Retinal pigment epithelial cell (primary cell): ENCODE measurements around the gene NLGN3.

Experiments used
- DNase-seq: peaks from one replicate; pipeline ENCODE4 v3.0.0-alpha.2; 2010; ENCODE audit warnings: low read depth
- H3K4me3 ChIP-seq: 2 replicates; pipeline ENCODE4 v1.5.1; 2011; ENCODE audit warnings: mild to moderate bottlenecking, low read length, control low read depth, moderate library complexity
- TF ChIP-seq, protein P1 (sequence below): conservative IDR thresholded peaks from 2 replicates; pipeline ENCODE4 v1.5.1; 2011; ENCODE audit warnings: low read depth, low read length, control low read depth, inconsistent platforms

NLGN3 gene

DNA sequence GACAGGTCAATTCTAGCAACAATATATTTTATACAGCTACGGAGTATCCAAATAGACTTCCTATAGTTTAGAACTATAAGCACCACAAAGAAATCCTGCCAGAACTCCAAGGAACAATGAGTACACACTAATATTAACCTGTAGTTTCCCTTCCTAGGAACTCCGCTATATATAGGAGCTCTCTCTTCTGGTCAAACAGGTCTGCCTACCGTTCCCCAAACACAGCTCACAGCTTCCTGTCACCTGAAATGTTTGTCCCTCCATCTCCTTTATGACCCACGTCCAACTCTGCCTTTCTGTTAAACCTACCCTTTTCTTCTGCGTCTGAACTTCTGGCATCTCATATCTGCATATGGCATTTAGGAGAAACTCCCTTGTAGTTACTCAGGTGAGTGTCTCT lies 67.9 kb downstream of the NLGN3 start:
- H3K4me3 ChIP-seq: no peak overlapping the region
- no peak for DNase-seq
- TF ChIP-seq, protein P1, sequence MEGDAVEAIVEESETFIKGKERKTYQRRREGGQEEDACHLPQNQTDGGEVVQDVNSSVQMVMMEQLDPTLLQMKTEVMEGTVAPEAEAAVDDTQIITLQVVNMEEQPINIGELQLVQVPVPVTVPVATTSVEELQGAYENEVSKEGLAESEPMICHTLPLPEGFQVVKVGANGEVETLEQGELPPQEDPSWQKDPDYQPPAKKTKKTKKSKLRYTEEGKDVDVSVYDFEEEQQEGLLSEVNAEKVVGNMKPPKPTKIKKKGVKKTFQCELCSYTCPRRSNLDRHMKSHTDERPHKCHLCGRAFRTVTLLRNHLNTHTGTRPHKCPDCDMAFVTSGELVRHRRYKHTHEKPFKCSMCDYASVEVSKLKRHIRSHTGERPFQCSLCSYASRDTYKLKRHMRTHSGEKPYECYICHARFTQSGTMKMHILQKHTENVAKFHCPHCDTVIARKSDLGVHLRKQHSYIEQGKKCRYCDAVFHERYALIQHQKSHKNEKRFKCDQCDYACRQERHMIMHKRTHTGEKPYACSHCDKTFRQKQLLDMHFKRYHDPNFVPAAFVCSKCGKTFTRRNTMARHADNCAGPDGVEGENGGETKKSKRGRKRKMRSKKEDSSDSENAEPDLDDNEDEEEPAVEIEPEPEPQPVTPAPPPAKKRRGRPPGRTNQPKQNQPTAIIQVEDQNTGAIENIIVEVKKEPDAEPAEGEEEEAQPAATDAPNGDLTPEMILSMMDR: no peak

DNA sequence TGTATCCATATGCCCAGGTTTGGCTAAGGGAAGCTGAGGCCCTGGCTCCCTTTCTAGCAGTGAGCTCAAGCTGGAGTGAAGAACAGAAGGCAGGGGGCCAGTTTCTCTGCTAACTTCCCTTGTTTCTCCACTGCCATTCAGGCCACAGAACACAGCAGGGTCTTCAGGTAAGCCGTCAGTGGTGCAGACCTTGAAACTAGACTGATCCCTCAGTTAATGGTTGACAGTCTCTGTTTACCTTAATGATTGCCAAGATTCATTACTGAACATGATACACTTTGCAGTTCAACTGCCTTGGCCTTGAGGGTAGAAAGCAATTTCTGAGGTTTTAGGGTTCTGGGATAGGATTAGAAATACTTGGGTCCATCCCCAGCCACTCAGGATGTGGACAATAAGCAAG lies 69.5 kb downstream of the NLGN3 start:
- TF ChIP-seq, protein P1: no peak
- no peak overlapping the region for H3K4me3 ChIP-seq
- no peak for DNase-seq

DNA sequence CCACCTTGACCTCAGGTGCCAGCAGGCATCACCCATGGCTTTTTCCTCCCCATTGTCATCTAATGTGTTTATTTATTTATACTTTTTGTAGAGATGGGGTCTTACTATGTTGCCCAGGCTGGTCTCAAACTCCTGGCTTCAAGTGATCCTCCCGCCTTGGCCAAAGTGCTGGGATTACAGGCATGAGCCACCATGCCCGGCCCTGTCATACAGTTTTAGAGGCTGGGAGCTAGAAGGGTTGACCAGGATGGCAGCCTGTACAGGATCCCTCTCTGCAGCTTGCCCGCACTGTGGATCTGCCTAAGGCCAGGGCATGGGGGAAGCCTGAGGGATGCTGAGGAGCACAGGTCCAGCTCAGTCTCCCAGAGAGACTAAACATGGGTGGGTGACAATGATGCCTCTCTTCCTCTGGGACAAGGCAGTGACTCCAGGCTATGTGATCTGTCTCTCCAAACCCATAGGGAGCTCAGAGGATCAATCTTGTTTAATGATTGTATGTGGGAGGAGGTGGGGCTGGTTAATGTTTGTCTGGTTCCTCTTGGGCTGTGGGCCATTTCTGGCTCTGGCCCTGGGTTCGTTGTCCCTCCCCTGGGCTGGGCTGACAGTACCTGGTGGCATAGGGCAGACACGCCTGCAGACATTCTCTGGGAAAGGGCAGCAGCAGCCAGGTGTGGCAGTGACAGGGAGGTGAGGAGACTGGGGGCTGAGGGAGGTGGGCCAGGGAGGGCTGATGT lies 70.1 kb downstream of the NLGN3 start:
- TF ChIP-seq, protein P1: no peak
- no peak for DNase-seq
- H3K4me3 ChIP-seq: no peak overlapping the region

DNA sequence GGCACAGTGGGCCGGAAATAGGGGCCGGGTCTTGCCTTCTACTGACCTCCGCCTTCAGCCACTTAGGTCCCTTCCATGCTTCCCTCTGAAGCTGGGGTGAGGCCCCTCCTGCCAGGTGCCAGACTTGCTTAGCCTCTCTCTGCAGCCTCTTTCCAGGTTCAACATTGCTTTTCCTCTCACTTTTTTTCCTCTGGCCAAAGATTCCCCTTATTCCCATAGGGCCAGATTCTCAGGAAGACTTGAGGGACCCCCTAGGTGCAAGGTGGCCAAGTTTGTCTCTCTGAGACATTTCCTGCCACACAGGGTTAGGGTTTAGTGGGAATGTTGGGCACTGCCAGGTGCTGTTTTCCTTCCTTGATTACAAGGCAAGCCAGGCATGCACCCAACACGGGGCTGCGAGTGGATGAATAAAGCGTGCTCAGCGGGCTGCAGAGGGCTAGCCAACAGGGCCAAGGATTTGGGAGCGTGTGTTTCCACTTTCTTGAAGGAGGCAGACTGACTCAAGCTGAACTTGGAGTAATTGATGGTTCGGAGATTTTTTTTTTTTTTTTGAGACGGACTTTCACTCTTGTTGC lies 70.8 kb downstream of the NLGN3 start:
- TF ChIP-seq, protein P1: no peak
- no peak for DNase-seq

DNA sequence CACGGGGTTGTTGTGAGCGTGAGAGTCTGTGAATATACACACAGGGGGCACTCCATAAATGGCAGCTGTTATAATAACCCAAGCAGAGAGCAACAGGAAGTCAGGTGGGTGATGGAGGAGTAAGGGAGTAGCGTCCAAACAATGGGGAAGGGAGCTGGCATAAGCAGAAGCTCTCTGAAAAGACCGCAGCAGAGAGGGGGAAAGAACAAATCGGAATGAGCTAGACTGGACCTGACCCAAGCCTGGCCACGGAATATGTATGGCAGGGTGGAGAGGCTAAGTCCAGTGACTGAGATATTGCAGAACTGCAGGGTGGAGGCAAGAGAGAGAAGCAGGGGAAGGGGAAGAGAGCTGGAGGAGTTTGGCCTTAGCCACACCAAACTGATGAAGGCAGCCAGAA lies 71.8 kb downstream of the NLGN3 start:
- no peak for DNase-seq
- TF ChIP-seq, protein P1: no peak
- no peak overlapping the region for H3K4me3 ChIP-seq

More for the DNA sequence above, 70.8 kb downstream of the NLGN3 start:
- no peak overlapping the region for H3K4me3 ChIP-seq

DNA sequence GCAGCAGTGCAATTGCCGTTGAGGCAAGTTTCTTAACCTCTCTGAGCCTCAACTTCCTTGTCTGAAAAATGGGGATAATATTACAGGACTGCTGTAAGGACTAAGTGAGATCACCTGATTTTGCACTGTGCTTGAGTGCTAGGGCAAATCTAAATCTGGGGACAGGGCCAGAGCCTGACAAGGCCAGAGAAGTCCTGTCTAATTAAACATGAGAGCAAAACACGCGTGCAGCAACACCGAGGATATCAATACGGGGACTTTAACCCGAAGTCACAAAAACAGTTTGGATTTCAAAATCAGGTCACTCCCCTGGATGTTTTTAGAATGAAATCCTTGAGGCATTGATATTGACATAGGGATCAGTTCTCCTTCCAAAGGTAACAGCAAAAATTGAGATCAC lies 72.7 kb downstream of the NLGN3 start:
- H3K4me3 ChIP-seq: no peak overlapping the region
- DNase-seq: no peak
- TF ChIP-seq, protein P1: no peak
